Measurements from ENCODE around the gene PFN1.

Gene PFN1

GRCh38 chr17:4895657-4896331 is 52.5 kb downstream of the PFN1 start:
- no peak for DNase-seq

Measured in hippocampal formation (tissue), 2 donors.